ENCODE results near the gene WSB2. TPM values are rescaled to one million over a fixed set of nuclear protein-coding genes. Genes with fewer than 3 reads are reported as not detected.
"Not testable (repeated sequence)": the region's sequence is repeated elsewhere in the genome, so short reads cannot be mapped to it uniquely, and the experiment has no call there.

WSB2 gene
- total RNA-seq, 1 experiment from 2014 or later = 46.2 TPM

DNA sequence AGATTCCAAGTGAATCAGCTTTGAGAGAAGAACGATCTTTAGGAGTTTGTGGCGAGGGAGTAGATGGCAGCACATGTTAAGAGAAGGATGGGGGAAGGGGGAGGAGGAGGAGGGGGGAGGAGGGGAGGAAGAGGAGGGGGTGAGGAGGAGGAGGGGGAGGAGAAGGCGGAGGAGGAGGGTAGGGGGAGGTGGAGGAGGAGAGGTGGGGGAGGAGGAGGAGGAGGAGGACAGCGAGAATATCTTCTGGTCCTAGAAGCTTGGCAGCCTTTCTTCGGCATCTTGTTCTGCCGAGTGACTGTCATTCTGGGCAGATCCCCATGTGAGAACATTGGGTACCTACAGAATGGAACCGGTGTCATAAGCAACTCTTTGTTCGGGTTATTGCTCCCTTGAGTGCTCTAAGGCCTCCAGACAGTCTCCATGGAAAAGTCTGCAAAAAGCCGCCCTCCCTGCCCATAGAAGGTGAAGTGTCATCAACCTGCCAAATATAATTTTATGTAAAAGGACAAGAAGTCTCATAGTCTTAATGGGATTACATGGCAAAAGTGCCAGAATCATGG, 37.6 kb downstream of the WSB2 start:
- TF ChIP-seq, protein P1, sequence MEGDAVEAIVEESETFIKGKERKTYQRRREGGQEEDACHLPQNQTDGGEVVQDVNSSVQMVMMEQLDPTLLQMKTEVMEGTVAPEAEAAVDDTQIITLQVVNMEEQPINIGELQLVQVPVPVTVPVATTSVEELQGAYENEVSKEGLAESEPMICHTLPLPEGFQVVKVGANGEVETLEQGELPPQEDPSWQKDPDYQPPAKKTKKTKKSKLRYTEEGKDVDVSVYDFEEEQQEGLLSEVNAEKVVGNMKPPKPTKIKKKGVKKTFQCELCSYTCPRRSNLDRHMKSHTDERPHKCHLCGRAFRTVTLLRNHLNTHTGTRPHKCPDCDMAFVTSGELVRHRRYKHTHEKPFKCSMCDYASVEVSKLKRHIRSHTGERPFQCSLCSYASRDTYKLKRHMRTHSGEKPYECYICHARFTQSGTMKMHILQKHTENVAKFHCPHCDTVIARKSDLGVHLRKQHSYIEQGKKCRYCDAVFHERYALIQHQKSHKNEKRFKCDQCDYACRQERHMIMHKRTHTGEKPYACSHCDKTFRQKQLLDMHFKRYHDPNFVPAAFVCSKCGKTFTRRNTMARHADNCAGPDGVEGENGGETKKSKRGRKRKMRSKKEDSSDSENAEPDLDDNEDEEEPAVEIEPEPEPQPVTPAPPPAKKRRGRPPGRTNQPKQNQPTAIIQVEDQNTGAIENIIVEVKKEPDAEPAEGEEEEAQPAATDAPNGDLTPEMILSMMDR (conservative IDR thresholded peaks at IDR 0.05) = no peak
- no peak for TF ChIP-seq EZH2 (IDR thresholded peaks at IDR 0.05; ENCODE audit: low read depth)
- no peaks in the 10 kb centered on the region for H3K4me1 ChIP-seq (replicated peaks; ENCODE audit: insufficient read depth)
- H3K79me2 ChIP-seq (ENCODE audit: low read depth) = peaks cover 7% of the 10 kb centered on the region
- ChIA-PET CTCF (no interaction called here), POLR2A (ENCODE audit: unreplicated experiment) (no interaction called here)
- H3K27ac ChIP-seq = no peak overlapping the region
- BruUV-seq (replicated peaks) = no TSS peak
- intact Hi-C loops (cut with micrococcal nuclease; ENCODE audit: unreplicated experiment) = no loop called here
- H3K9me2 ChIP-seq (ENCODE audit: insufficient read depth) = no peaks in the 10 kb centered on the region
- H4K20me1 ChIP-seq (ENCODE audit: insufficient read depth) = no peaks in the 10 kb centered on the region
- no peak overlapping the region for H3K4me2 ChIP-seq
- H2AFZ ChIP-seq = no peak overlapping the region
- H3K4me3 ChIP-seq = no peak overlapping the region
- H3F3A ChIP-seq (ENCODE audit: insufficient read depth, low read depth) = no peaks in the 10 kb centered on the region
- H3K36me3 ChIP-seq (ENCODE audit: low read depth) = peaks cover 13% of the 10 kb centered on the region
- H3K9me3 ChIP-seq (ENCODE audit: insufficient read depth, low read depth) = no peaks in the 10 kb centered on the region
- no peaks in the 10 kb centered on the region for H3K27me3 ChIP-seq (ENCODE audit: insufficient read depth, low read depth)
- DNase-seq = no peak

- H3K36me3 ChIP-seq (ENCODE audit: low read depth) = peaks cover 13% of the 10 kb centered on the region
- POLR2A ChIA-PET (ENCODE audit: unreplicated experiment) = no interaction called here
- H3K4me1 ChIP-seq (replicated peaks; ENCODE audit: insufficient read depth) = peaks cover 5% of the 10 kb centered on the region; the same call in 1 of the 2 replicates
- BruUV-seq (replicated peaks) = no TSS peak
- TF ChIP-seq, protein P1 (conservative IDR thresholded peaks at IDR 0.05) = no peak
- no peak for TF ChIP-seq EZH2 (IDR thresholded peaks at IDR 0.05; ENCODE audit: low read depth)
- H3K27ac ChIP-seq = no peak overlapping the region
- H3K27me3 ChIP-seq (ENCODE audit: insufficient read depth, low read depth) = no peaks in the 10 kb centered on the region
- H3K79me2 ChIP-seq (ENCODE audit: low read depth) = peaks cover 13% of the 10 kb centered on the region
- no peak for DNase-seq
- CTCF ChIA-PET = no interaction called here
- no peak overlapping the region for H3K4me3 ChIP-seq
- no peaks in the 10 kb centered on the region for H3K9me3 ChIP-seq (ENCODE audit: insufficient read depth, low read depth)
- H2AFZ ChIP-seq = no peak overlapping the region
- intact Hi-C loops (cut with micrococcal nuclease; ENCODE audit: unreplicated experiment) = no loop called here
- no peak overlapping the region for H3K4me2 ChIP-seq
- H3F3A ChIP-seq (ENCODE audit: insufficient read depth, low read depth) = no peaks in the 10 kb centered on the region
- no peaks in the 10 kb centered on the region for H3K9me2 ChIP-seq (ENCODE audit: insufficient read depth)
- H4K20me1 ChIP-seq (ENCODE audit: insufficient read depth) = no peaks in the 10 kb centered on the region
Observed at GRCh38 chr12:118022728-118023109, 38.3 kb downstream of the WSB2 start.

- H2AFZ ChIP-seq; BruUV-seq (replicated peaks); POLR2A ChIA-PET (ENCODE audit: unreplicated experiment); intact Hi-C loops (cut with micrococcal nuclease; ENCODE audit: unreplicated experiment); H3K27ac ChIP-seq; H3K9me3 ChIP-seq (ENCODE audit: insufficient read depth, low read depth); H3K4me2 ChIP-seq; H3F3A ChIP-seq (ENCODE audit: insufficient read depth, low read depth); DNase-seq; H3K9me2 ChIP-seq (ENCODE audit: insufficient read depth); H3K27me3 ChIP-seq (ENCODE audit: insufficient read depth, low read depth); H3K4me1 ChIP-seq (replicated peaks; ENCODE audit: insufficient read depth); H4K20me1 ChIP-seq (ENCODE audit: insufficient read depth); H3K4me3 ChIP-seq; CTCF ChIA-PET: not testable (repeated sequence)
- Histone ChIP-seq H3K36me3 (ENCODE audit: low read depth) (peaks cover 13% of the 10 kb centered on the region), H3K79me2 (ENCODE audit: low read depth) (peaks cover 18% of the 10 kb centered on the region)
Observed at GRCh38 chr12:118022097-118022727, 38.8 kb downstream of the WSB2 start.

- POLR2A ChIA-PET (ENCODE audit: unreplicated experiment) = no interaction called here
- no peak for DNase-seq
- Histone ChIP-seq H3K27ac (no peak overlapping the region), H3F3A (ENCODE audit: insufficient read depth, low read depth) (no peaks in the 10 kb centered on the region), H3K4me1 (replicated peaks; ENCODE audit: insufficient read depth) (peaks cover 16% of the 10 kb centered on the region), H3K79me2 (ENCODE audit: low read depth) (peaks cover 24% of the 10 kb centered on the region), H3K9me2 (ENCODE audit: insufficient read depth) (no peaks in the 10 kb centered on the region), H3K27me3 (ENCODE audit: insufficient read depth, low read depth) (no peaks in the 10 kb centered on the region), H4K20me1 (ENCODE audit: insufficient read depth) (no peaks in the 10 kb centered on the region), H3K4me3 (no peak overlapping the region), H3K36me3 (ENCODE audit: low read depth) (peaks cover 4% of the 10 kb centered on the region; the same call in 1 of the 2 replicates), H2AFZ (no peak overlapping the region), H3K9me3 (ENCODE audit: insufficient read depth, low read depth) (no peaks in the 10 kb centered on the region), H3K4me2 (no peak overlapping the region)
- intact Hi-C loops (cut with micrococcal nuclease; ENCODE audit: unreplicated experiment) = no loop called here
- TF ChIP-seq EZH2 (IDR thresholded peaks at IDR 0.05; ENCODE audit: low read depth) = no peak
- CTCF ChIA-PET = no interaction called here
- BruUV-seq (replicated peaks) = no TSS peak
Observed at GRCh38 chr12:118020036-118020435, 40.9 kb downstream of the WSB2 start.
